ENCODE data around the gene SPARC.
A peak's percentile ranks its signal among the peaks of the same experiment; 100 is the strongest.

Gene SPARC

GRCh38 chr5:151719228-151720000, 32.7 kb upstream of the SPARC start:
- Histone ChIP-seq H3K9me3 (ENCODE audit: control insufficient read depth, low read length) (no peaks in the 10 kb centered on the region), H3K9ac (ENCODE audit: low read length) (peak overlapping the region; percentile 86), H3K4me1 (ENCODE audit: control insufficient read depth, insufficient read depth, low read length) (peaks cover 48% of the 10 kb centered on the region), H3K36me3 (ENCODE audit: control insufficient read depth, insufficient read depth, low read length, severe bottlenecking) (no peaks in the 10 kb centered on the region), H3K27me3 (replicated peaks; ENCODE audit: control insufficient read depth, insufficient read depth, low read length) (no peaks in the 10 kb centered on the region), H3K4me3 (ENCODE audit: low read length) (no peak overlapping the region)
- peak; percentile 64 for DNase-seq (ENCODE audit: low read depth)

- Histone ChIP-seq H3K36me3 (ENCODE audit: control insufficient read depth, insufficient read depth, low read length, severe bottlenecking) (no peaks in the 10 kb centered on the region), H3K4me1 (ENCODE audit: control insufficient read depth, insufficient read depth, low read length) (peaks cover 48% of the 10 kb centered on the region), H3K27me3 (replicated peaks; ENCODE audit: control insufficient read depth, insufficient read depth, low read length) (no peaks in the 10 kb centered on the region), H3K9me3 (ENCODE audit: control insufficient read depth, low read length) (no peaks in the 10 kb centered on the region), H3K9ac (ENCODE audit: low read length) (peak overlapping the region; percentile 86), H3K4me3 (ENCODE audit: low read length) (peak overlapping the region; percentile 63)
- peak; percentile 77 for DNase-seq (ENCODE audit: low read depth)
These were observed 31.9 kb upstream of the SPARC start for GRCh38 chr5:151718646-151719045.

GRCh38 chr5:151718153-151718552, 31.4 kb upstream of the SPARC start:
- H3K36me3 ChIP-seq (ENCODE audit: control insufficient read depth, insufficient read depth, low read length, severe bottlenecking), result no peaks in the 10 kb centered on the region
- no peaks in the 10 kb centered on the region for H3K27me3 ChIP-seq (replicated peaks; ENCODE audit: control insufficient read depth, insufficient read depth, low read length)
- H3K9ac ChIP-seq (ENCODE audit: low read length), result peak overlapping the region; percentile 86
- DNase-seq (ENCODE audit: low read depth), result peak; percentile 74
- peak overlapping the region; percentile 63 for H3K4me3 ChIP-seq (ENCODE audit: low read length)
- H3K9me3 ChIP-seq (ENCODE audit: control insufficient read depth, low read length), result no peaks in the 10 kb centered on the region
- peaks cover 48% of the 10 kb centered on the region for H3K4me1 ChIP-seq (ENCODE audit: control insufficient read depth, insufficient read depth, low read length)

- Histone ChIP-seq H3K4me1 (ENCODE audit: control insufficient read depth, insufficient read depth, low read length) (peaks cover 47% of the 10 kb centered on the region), H3K36me3 (ENCODE audit: control insufficient read depth, insufficient read depth, low read length, severe bottlenecking) (no peaks in the 10 kb centered on the region), H3K9ac (ENCODE audit: low read length) (peak overlapping the region; percentile 86), H3K27me3 (replicated peaks; ENCODE audit: control insufficient read depth, insufficient read depth, low read length) (no peaks in the 10 kb centered on the region), H3K9me3 (ENCODE audit: control insufficient read depth, low read length) (no peaks in the 10 kb centered on the region), H3K4me3 (ENCODE audit: low read length) (peak overlapping the region; percentile 63)
- no peak for DNase-seq (ENCODE audit: low read depth)
These were observed 30.7 kb upstream of the SPARC start for GRCh38 chr5:151717416-151717815.

GRCh38 chr5:151709109-151709735, 22.5 kb upstream of the SPARC start:
- H3K36me3 ChIP-seq (ENCODE audit: control insufficient read depth, insufficient read depth, low read length, severe bottlenecking), result no peaks in the 10 kb centered on the region
- no peaks in the 10 kb centered on the region for H3K27me3 ChIP-seq (replicated peaks; ENCODE audit: control insufficient read depth, insufficient read depth, low read length)
- no peak overlapping the region for H3K9ac ChIP-seq (ENCODE audit: low read length)
- no peak overlapping the region for H3K4me3 ChIP-seq (ENCODE audit: low read length)
- DNase-seq (ENCODE audit: low read depth), result no peak
- H3K9me3 ChIP-seq (ENCODE audit: control insufficient read depth, low read length), result no peaks in the 10 kb centered on the region
- H3K4me1 ChIP-seq (ENCODE audit: control insufficient read depth, insufficient read depth, low read length), result peaks cover 12% of the 10 kb centered on the region

- H3K4me1 ChIP-seq (ENCODE audit: control insufficient read depth, insufficient read depth, low read length), result peaks cover 12% of the 10 kb centered on the region
- H3K27me3 ChIP-seq (replicated peaks; ENCODE audit: control insufficient read depth, insufficient read depth, low read length), result no peaks in the 10 kb centered on the region
- H3K4me3 ChIP-seq (ENCODE audit: low read length), result no peak overlapping the region
- DNase-seq (ENCODE audit: low read depth), result no peak
- H3K9ac ChIP-seq (ENCODE audit: low read length), result no peak overlapping the region
- no peaks in the 10 kb centered on the region for H3K9me3 ChIP-seq (ENCODE audit: control insufficient read depth, low read length)
- H3K36me3 ChIP-seq (ENCODE audit: control insufficient read depth, insufficient read depth, low read length, severe bottlenecking), result no peaks in the 10 kb centered on the region
These were observed 21.4 kb upstream of the SPARC start for GRCh38 chr5:151708126-151708525.

GRCh38 chr5:151707567-151707966, 20.9 kb upstream of the SPARC start:
- H3K4me3 ChIP-seq (ENCODE audit: low read length), result no peak overlapping the region
- H3K9ac ChIP-seq (ENCODE audit: low read length), result no peak overlapping the region
- no peaks in the 10 kb centered on the region for H3K36me3 ChIP-seq (ENCODE audit: control insufficient read depth, insufficient read depth, low read length, severe bottlenecking)
- H3K27me3 ChIP-seq (replicated peaks; ENCODE audit: control insufficient read depth, insufficient read depth, low read length), result no peaks in the 10 kb centered on the region
- H3K9me3 ChIP-seq (ENCODE audit: control insufficient read depth, low read length), result no peaks in the 10 kb centered on the region
- H3K4me1 ChIP-seq (ENCODE audit: control insufficient read depth, insufficient read depth, low read length), result peaks cover 12% of the 10 kb centered on the region
- no peak for DNase-seq (ENCODE audit: low read depth)

- Histone ChIP-seq H3K27me3 (replicated peaks; ENCODE audit: control insufficient read depth, insufficient read depth, low read length) (no peaks in the 10 kb centered on the region), H3K9me3 (ENCODE audit: control insufficient read depth, low read length) (no peaks in the 10 kb centered on the region), H3K36me3 (ENCODE audit: control insufficient read depth, insufficient read depth, low read length, severe bottlenecking) (no peaks in the 10 kb centered on the region), H3K4me3 (ENCODE audit: low read length) (no peak overlapping the region), H3K4me1 (ENCODE audit: control insufficient read depth, insufficient read depth, low read length) (peaks cover 12% of the 10 kb centered on the region), H3K9ac (ENCODE audit: low read length) (no peak overlapping the region)
- DNase-seq (ENCODE audit: low read depth), result no peak
These were observed 20.2 kb upstream of the SPARC start for GRCh38 chr5:151706906-151707305.

GRCh38 chr5:151703780-151704179, 17.1 kb upstream of the SPARC start:
- Histone ChIP-seq H3K9ac (ENCODE audit: low read length) (no peak overlapping the region), H3K4me1 (ENCODE audit: control insufficient read depth, insufficient read depth, low read length) (peaks cover 29% of the 10 kb centered on the region), H3K27me3 (replicated peaks; ENCODE audit: control insufficient read depth, insufficient read depth, low read length) (no peaks in the 10 kb centered on the region), H3K36me3 (ENCODE audit: control insufficient read depth, insufficient read depth, low read length, severe bottlenecking) (no peaks in the 10 kb centered on the region), H3K4me3 (ENCODE audit: low read length) (no peak overlapping the region), H3K9me3 (ENCODE audit: control insufficient read depth, low read length) (no peaks in the 10 kb centered on the region)
- no peak for DNase-seq (ENCODE audit: low read depth)

GRCh38 chr5:151703227-151703626, 16.5 kb upstream of the SPARC start:
- no peak overlapping the region for H3K9ac ChIP-seq (ENCODE audit: low read length)
- no peak for DNase-seq (ENCODE audit: low read depth)
- H3K27me3 ChIP-seq (replicated peaks; ENCODE audit: control insufficient read depth, insufficient read depth, low read length), result no peaks in the 10 kb centered on the region
- H3K4me3 ChIP-seq (ENCODE audit: low read length), result no peak overlapping the region
- no peaks in the 10 kb centered on the region for H3K36me3 ChIP-seq (ENCODE audit: control insufficient read depth, insufficient read depth, low read length, severe bottlenecking)
- no peaks in the 10 kb centered on the region for H3K9me3 ChIP-seq (ENCODE audit: control insufficient read depth, low read length)
- peaks cover 34% of the 10 kb centered on the region for H3K4me1 ChIP-seq (ENCODE audit: control insufficient read depth, insufficient read depth, low read length)

- Histone ChIP-seq H3K36me3 (ENCODE audit: control insufficient read depth, insufficient read depth, low read length, severe bottlenecking) (no peaks in the 10 kb centered on the region), H3K9me3 (ENCODE audit: control insufficient read depth, low read length) (no peaks in the 10 kb centered on the region), H3K4me1 (ENCODE audit: control insufficient read depth, insufficient read depth, low read length) (peaks cover 44% of the 10 kb centered on the region), H3K9ac (ENCODE audit: low read length) (peak overlapping the region; percentile 98), H3K4me3 (ENCODE audit: low read length) (no peak overlapping the region), H3K27me3 (replicated peaks; ENCODE audit: control insufficient read depth, insufficient read depth, low read length) (no peaks in the 10 kb centered on the region)
- DNase-seq (ENCODE audit: low read depth), result no peak
These were observed 14.1 kb upstream of the SPARC start for GRCh38 chr5:151700820-151701219.

Measured in adipocyte (in vitro differentiated cells).